SK-N-SH treated with all-trans-retinoic acid at 6 μM for 48 hours (cell line): Measurements from ENCODE around the gene KCNMA1.

ENCODE experiments used
- ATAC-seq: fragments of 200-7000 bp; cut with Tn5 transposase; 3 replicates; pipeline ENCODE4 v1.9.1; 2020; ENCODE audit warnings: mild to moderate bottlenecking, moderate library complexity
- ARNTL ChIP-seq: fragments of 450-650 bp; formaldehyde crosslinking; IDR thresholded peaks from 2 replicates; pipeline ENCODE4 v1.5.0; 2020; ENCODE audit warnings: low read depth, mild to moderate bottlenecking, moderate library complexity, borderline replicate concordance
- BACH2 ChIP-seq: fragments of 250-450 bp; sonication (Bioruptor Pico); IDR thresholded peaks from 2 replicates; pipeline ENCODE4 v1.9.0; 2021; ENCODE audit warnings: mild to moderate bottlenecking, borderline replicate concordance
- ESRRG ChIP-seq: fragments of 250-450 bp; sonication (Bioruptor Pico); IDR thresholded peaks from 2 replicates; pipeline ENCODE4 v1.6.1; 2021; ENCODE audit warnings: mild to moderate bottlenecking
- GLIS3 ChIP-seq: fragments of 250-450 bp; sonication (Bioruptor Pico); IDR thresholded peaks from 2 replicates; pipeline ENCODE4 v1.5.0; 2020; ENCODE audit warnings: mild to moderate bottlenecking, moderate library complexity
- OSR1 ChIP-seq: fragments of 250-450 bp; sonication (Bioruptor Pico); IDR thresholded peaks from 2 replicates; pipeline ENCODE4 v1.8.0; 2022; ENCODE audit warnings: moderate library complexity, mild to moderate bottlenecking, inconsistent platforms
- POU6F1 ChIP-seq: fragments of 250-450 bp; sonication (Bioruptor Pico); IDR thresholded peaks from 2 replicates; pipeline ENCODE4 v1.8.0; 2021; ENCODE audit warnings: low read depth, mild to moderate bottlenecking, moderate library complexity, borderline replicate concordance
- PPARA ChIP-seq: fragments of 250-450 bp; sonication (Bioruptor Pico); IDR thresholded peaks from 2 replicates; pipeline ENCODE4 v1.5.0; 2020; ENCODE audit warnings: mild to moderate bottlenecking, borderline replicate concordance
- RARB ChIP-seq: fragments of 250-450 bp; sonication (Bioruptor Pico); IDR thresholded peaks from 2 replicates; pipeline ENCODE4 v1.8.0; 2021; ENCODE audit warnings: mild to moderate bottlenecking, moderate library complexity
- SNAI2 ChIP-seq: fragments of 250-450 bp; sonication (Bioruptor Pico); IDR thresholded peaks from 2 replicates; pipeline ENCODE4 v1.5.0; 2020; ENCODE audit warnings: mild to moderate bottlenecking, moderate library complexity
- TCF4 ChIP-seq: fragments of 250-450 bp; sonication (Bioruptor Pico); IDR thresholded peaks from 2 replicates; pipeline ENCODE4 v1.8.0; 2021; ENCODE audit warnings: mild to moderate bottlenecking, moderate library complexity, borderline replicate concordance
- TOX ChIP-seq: fragments of 250-450 bp; sonication (Bioruptor Pico); IDR thresholded peaks from 2 replicates; pipeline ENCODE4 v1.8.0; 2021; ENCODE audit warnings: mild to moderate bottlenecking, moderate library complexity, borderline replicate concordance
- ZFP3 ChIP-seq: fragments of 250-450 bp; sonication (Bioruptor Pico); IDR thresholded peaks from 2 replicates; pipeline ENCODE4 v1.5.0; 2020; ENCODE audit warnings: mild to moderate bottlenecking, moderate library complexity
- ZNF565 ChIP-seq: fragments of 450-650 bp; formaldehyde crosslinking; conservative IDR thresholded peaks from 2 replicates; pipeline ENCODE4 v1.5.0; 2020; ENCODE audit warnings: low read depth, mild to moderate bottlenecking, moderate library complexity
- ZNF70 ChIP-seq: fragments of 450-650 bp; formaldehyde crosslinking; IDR thresholded peaks from 2 replicates; pipeline ENCODE4 v1.5.0; 2020; ENCODE audit warnings: mild to moderate bottlenecking, moderate library complexity
- ZNF8 ChIP-seq: fragments of 450-650 bp; formaldehyde crosslinking; IDR thresholded peaks from 2 replicates; pipeline ENCODE4 v1.5.0; 2020; ENCODE audit warnings: mild to moderate bottlenecking, moderate library complexity
- TF ChIP-seq, protein P1 (sequence below): fragments of 250-450 bp; sonication (Bioruptor Pico); IDR thresholded peaks from 2 replicates; pipeline ENCODE4 v1.5.1; 2020; ENCODE audit warnings: low read depth, mild to moderate bottlenecking, moderate library complexity
- TF ChIP-seq, protein P2 (sequence below): fragments of 250-450 bp; sonication (Bioruptor Pico); IDR thresholded peaks from 2 replicates; pipeline ENCODE4 v1.5.0; 2020; ENCODE audit warnings: mild to moderate bottlenecking, moderate library complexity
- TF ChIP-seq, protein P3 (sequence below): fragments of 250-450 bp; sonication (Bioruptor Pico); IDR thresholded peaks from 2 replicates; pipeline ENCODE4 v1.5.1; 2021; ENCODE audit warnings: mild to moderate bottlenecking, moderate library complexity
- TF ChIP-seq, protein P4 (sequence below): fragments of 250-450 bp; sonication (Bioruptor Pico); IDR thresholded peaks from 2 replicates; pipeline ENCODE4 v1.8.0; 2020; ENCODE audit warnings: mild to moderate bottlenecking, moderate library complexity, borderline replicate concordance

The KCNMA1 gene

DNA sequence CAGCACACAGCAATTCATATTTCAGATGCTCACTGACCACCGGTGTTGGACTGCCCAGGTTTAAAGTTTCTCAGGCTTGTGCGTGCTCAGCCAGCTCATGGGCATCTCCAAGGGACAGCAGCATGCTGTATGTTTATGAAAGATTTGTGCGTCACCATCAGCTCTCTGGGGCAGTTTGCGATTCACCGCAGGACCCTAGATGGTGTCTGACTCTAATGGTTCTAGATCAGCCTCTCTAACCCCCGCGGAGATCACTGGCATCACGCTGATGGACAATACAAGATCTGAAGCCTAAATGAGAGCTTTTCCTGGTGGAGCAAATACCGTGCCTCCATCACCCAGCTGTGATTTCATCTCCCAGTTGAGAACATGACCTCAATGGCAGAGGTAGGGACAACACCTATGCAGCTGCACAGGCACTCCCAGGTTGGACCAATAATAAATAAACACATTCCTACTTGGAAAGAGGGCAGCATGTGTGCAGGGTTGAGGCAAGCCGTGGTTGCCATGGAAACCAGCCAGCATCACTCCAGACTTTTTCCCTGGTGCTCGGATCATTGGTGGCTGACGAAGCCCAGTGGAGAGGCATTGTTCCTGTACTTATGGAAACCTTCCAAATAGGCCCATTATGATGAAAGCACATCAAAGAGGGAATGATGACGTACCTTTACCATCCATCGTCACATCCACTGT, 253.6 kb downstream of the KCNMA1 start:
- TF ChIP-seq ZNF70 (CRISPR knock-in tag) (no peak), TOX (CRISPR knock-in tag) (no peak), SNAI2 (CRISPR knock-in tag) (no peak), POU6F1 (no peak), TCF4 (CRISPR knock-in tag) (no peak), GLIS3 (CRISPR knock-in tag) (no peak), ARNTL (CRISPR knock-in tag) (no peak), OSR1 (CRISPR knock-in tag) (no peak), ZNF8 (CRISPR knock-in tag) (no peak), ZNF565 (CRISPR knock-in tag) (no peak), ESRRG (CRISPR knock-in tag) (no peak), ZFP3 (CRISPR knock-in tag) (no peak)
- TF ChIP-seq, protein P1, sequence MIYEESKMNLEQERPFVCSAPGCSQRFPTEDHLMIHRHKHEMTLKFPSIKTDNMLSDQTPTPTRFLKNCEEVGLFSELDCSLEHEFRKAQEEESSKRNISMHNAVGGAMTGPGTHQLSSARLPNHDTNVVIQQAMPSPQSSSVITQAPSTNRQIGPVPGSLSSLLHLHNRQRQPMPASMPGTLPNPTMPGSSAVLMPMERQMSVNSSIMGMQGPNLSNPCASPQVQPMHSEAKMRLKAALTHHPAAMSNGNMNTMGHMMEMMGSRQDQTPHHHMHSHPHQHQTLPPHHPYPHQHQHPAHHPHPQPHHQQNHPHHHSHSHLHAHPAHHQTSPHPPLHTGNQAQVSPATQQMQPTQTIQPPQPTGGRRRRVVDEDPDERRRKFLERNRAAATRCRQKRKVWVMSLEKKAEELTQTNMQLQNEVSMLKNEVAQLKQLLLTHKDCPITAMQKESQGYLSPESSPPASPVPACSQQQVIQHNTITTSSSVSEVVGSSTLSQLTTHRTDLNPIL (CRISPR knock-in tag) = no peak
- TF ChIP-seq, protein P2, sequence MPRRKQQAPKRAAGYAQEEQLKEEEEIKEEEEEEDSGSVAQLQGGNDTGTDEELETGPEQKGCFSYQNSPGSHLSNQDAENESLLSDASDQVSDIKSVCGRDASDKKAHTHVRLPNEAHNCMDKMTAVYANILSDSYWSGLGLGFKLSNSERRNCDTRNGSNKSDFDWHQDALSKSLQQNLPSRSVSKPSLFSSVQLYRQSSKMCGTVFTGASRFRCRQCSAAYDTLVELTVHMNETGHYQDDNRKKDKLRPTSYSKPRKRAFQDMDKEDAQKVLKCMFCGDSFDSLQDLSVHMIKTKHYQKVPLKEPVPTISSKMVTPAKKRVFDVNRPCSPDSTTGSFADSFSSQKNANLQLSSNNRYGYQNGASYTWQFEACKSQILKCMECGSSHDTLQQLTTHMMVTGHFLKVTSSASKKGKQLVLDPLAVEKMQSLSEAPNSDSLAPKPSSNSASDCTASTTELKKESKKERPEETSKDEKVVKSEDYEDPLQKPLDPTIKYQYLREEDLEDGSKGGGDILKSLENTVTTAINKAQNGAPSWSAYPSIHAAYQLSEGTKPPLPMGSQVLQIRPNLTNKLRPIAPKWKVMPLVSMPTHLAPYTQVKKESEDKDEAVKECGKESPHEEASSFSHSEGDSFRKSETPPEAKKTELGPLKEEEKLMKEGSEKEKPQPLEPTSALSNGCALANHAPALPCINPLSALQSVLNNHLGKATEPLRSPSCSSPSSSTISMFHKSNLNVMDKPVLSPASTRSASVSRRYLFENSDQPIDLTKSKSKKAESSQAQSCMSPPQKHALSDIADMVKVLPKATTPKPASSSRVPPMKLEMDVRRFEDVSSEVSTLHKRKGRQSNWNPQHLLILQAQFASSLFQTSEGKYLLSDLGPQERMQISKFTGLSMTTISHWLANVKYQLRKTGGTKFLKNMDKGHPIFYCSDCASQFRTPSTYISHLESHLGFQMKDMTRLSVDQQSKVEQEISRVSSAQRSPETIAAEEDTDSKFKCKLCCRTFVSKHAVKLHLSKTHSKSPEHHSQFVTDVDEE = no peak
- TF ChIP-seq, protein P3, sequence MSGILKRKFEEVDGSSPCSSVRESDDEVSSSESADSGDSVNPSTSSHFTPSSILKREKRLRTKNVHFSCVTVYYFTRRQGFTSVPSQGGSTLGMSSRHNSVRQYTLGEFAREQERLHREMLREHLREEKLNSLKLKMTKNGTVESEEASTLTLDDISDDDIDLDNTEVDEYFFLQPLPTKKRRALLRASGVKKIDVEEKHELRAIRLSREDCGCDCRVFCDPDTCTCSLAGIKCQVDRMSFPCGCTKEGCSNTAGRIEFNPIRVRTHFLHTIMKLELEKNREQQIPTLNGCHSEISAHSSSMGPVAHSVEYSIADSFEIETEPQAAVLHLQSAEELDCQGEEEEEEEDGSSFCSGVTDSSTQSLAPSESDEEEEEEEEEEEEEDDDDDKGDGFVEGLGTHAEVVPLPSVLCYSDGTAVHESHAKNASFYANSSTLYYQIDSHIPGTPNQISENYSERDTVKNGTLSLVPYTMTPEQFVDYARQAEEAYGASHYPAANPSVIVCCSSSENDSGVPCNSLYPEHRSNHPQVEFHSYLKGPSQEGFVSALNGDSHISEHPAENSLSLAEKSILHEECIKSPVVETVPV (CRISPR knock-in tag) = no peak
- TF ChIP-seq, protein P4, sequence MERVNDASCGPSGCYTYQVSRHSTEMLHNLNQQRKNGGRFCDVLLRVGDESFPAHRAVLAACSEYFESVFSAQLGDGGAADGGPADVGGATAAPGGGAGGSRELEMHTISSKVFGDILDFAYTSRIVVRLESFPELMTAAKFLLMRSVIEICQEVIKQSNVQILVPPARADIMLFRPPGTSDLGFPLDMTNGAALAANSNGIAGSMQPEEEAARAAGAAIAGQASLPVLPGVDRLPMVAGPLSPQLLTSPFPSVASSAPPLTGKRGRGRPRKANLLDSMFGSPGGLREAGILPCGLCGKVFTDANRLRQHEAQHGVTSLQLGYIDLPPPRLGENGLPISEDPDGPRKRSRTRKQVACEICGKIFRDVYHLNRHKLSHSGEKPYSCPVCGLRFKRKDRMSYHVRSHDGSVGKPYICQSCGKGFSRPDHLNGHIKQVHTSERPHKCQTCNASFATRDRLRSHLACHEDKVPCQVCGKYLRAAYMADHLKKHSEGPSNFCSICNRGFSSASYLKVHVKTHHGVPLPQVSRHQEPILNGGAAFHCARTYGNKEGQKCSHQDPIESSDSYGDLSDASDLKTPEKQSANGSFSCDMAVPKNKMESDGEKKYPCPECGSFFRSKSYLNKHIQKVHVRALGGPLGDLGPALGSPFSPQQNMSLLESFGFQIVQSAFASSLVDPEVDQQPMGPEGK = no peak
- TF ChIP-seq, all 23 proteins: peak for 0
- ATAC-seq = no peak

DNA sequence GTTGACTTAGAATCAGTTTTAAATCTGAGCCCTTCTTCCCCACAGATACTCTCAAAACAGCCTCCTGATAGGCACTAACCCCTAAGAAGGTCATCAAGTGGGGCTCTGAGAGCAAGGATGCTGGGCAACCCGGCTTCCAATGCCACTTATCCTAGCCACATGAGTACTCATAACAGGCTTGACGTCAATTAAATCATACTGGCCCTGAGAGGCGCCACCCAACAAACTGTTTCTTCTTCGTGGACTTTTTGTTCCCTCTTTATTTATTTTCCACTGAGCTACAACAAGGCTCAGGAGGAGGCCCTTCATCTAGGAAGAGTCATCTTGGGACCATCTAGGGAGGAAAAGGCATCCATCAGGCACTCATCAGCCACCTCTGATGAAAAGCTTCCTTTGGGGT, 255.9 kb downstream of the KCNMA1 start:
- no peak for ATAC-seq
- TF ChIP-seq OSR1 (CRISPR knock-in tag) = no peak
- TF ChIP-seq PPARA = no peak
- TF ChIP-seq, protein P3 (CRISPR knock-in tag) = no peak
- TF ChIP-seq SNAI2 (CRISPR knock-in tag) = no peak
- TF ChIP-seq RARB (CRISPR knock-in tag) = no peak
- no peak for TF ChIP-seq GLIS3 (CRISPR knock-in tag)
- TF ChIP-seq ZNF70 (CRISPR knock-in tag) = no peak
- TF ChIP-seq ESRRG (CRISPR knock-in tag) = no peak
- no peak for TF ChIP-seq BACH2 (CRISPR knock-in tag)
